Measurements from ENCODE around the gene MXRA7.
"Not testable (repeated sequence)": the region's sequence is repeated elsewhere in the genome, so short reads cannot be mapped to it uniquely, and the experiment has no call there.

MXRA7 gene

GRCh38 chr17:76726231-76726775, 15.5 kb upstream of the MXRA7 start, which contains the start of gene JMJD6:
TSS of gene JMJD6 (minus strand) at chr17:76726606. CDS start at chr17:76726475, 131 bp downstream.
- in situ Hi-C loops (cut with MboI; ENCODE audit: low sequenced_read_pairs, unreplicated experiment) = no loop called here
- peak; percentile 96 for DNase-seq (ENCODE audit: low spot score)
- TF ChIP-seq, protein P1, sequence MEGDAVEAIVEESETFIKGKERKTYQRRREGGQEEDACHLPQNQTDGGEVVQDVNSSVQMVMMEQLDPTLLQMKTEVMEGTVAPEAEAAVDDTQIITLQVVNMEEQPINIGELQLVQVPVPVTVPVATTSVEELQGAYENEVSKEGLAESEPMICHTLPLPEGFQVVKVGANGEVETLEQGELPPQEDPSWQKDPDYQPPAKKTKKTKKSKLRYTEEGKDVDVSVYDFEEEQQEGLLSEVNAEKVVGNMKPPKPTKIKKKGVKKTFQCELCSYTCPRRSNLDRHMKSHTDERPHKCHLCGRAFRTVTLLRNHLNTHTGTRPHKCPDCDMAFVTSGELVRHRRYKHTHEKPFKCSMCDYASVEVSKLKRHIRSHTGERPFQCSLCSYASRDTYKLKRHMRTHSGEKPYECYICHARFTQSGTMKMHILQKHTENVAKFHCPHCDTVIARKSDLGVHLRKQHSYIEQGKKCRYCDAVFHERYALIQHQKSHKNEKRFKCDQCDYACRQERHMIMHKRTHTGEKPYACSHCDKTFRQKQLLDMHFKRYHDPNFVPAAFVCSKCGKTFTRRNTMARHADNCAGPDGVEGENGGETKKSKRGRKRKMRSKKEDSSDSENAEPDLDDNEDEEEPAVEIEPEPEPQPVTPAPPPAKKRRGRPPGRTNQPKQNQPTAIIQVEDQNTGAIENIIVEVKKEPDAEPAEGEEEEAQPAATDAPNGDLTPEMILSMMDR (IDR thresholded peaks at IDR 0.05; ENCODE audit: borderline replicate concordance, control extremely low read depth, extremely low read depth, insufficient read depth, missing control alignments) = no peak

DNA sequence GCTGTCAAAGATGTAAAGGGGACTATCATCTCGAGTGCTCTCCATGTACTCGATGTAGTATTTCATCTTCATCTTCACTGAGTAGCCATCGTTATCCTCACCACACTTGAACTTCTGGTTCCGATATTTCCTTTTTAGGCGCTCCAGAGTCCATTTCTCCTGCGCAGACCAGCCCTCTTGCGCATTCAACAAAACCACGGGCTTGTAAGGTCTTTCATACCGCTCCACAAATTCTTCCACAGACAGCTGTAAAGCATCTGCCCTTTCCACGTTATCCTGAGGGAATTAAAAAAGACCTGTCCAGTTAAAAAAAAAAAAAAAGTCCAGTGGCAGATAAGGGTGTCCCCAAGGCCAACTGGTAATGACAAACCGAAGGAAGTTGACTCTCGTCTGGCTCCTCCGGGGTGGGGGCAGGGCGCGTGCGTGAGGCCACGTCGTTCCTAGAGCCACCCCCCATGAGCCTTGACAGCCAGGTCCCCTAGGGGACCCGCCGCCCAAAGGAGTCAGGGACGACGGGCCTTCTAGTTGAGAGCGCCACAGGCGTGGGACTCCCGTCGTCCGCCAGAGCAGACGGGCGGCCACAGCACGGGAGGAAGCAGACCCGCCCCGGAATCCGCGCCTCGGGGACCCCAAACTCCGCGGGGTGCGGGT, 14.9 kb upstream of the MXRA7 start:
- in situ Hi-C loops (cut with MboI; ENCODE audit: low sequenced_read_pairs, unreplicated experiment) = no loop called here
- DNase-seq (ENCODE audit: low spot score) = peak; percentile 77
- TF ChIP-seq, protein P1 (IDR thresholded peaks at IDR 0.05; ENCODE audit: borderline replicate concordance, control extremely low read depth, extremely low read depth, insufficient read depth, missing control alignments) = no peak

DNA sequence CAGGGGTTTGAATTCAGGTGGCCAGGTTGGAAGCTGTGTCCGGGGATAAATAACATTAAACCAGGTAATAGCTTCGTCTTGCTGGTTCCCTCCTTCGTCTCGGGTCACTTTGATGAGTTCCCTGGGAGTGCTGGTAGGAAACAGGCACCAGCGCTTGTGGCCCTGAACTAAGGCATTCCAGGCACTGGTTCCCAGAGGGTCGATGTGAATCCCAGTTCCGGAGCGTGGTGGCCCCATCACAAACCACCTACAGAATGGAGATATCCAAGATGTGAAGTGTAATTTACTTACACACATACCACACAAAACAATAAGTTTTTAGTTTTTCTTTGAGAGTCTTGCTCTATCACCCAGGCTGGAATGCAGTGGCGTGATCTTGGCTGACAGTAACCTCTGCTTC, 13.0 kb upstream of the MXRA7 start:
- TF ChIP-seq, protein P1 (IDR thresholded peaks at IDR 0.05; ENCODE audit: borderline replicate concordance, control extremely low read depth, extremely low read depth, insufficient read depth, missing control alignments) = no peak
- DNase-seq (ENCODE audit: low spot score) = no peak
- in situ Hi-C loops (cut with MboI; ENCODE audit: low sequenced_read_pairs, unreplicated experiment) = no loop called here

DNA sequence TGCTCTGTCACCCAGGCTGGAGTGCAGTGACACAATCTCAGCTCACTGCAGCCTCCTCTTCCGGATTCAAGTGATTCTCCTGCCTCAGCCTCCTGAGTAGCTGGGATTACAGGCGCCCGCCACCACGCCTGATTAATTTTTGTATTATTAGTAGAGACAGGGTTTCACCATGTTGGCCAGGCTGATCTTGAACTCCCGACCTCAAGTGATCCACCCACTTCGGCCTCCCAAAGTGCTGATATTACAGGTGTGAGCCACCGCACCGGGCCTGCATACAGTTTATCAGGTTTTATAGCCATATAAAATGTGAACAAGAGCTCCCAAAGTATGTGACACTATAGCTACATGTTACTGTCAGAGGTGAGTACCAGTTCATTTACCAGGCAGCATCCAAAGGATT, 12.2 kb upstream of the MXRA7 start:
- DNase-seq (ENCODE audit: low spot score); in situ Hi-C loops (cut with MboI; ENCODE audit: low sequenced_read_pairs, unreplicated experiment): not testable (repeated sequence)

GRCh38 chr17:76722279-76722678, 11.5 kb upstream of the MXRA7 start:
- in situ Hi-C loops (cut with MboI; ENCODE audit: low sequenced_read_pairs, unreplicated experiment) = no loop called here
- no peak for DNase-seq (ENCODE audit: low spot score)
- TF ChIP-seq, protein P1 (IDR thresholded peaks at IDR 0.05; ENCODE audit: borderline replicate concordance, control extremely low read depth, extremely low read depth, insufficient read depth, missing control alignments) = no peak

- in situ Hi-C loops (cut with MboI; ENCODE audit: low sequenced_read_pairs, unreplicated experiment) = no loop called here
- DNase-seq (ENCODE audit: low spot score) = no peak
- TF ChIP-seq, protein P1 (IDR thresholded peaks at IDR 0.05; ENCODE audit: borderline replicate concordance, control extremely low read depth, extremely low read depth, insufficient read depth, missing control alignments) = no peak
Observed at GRCh38 chr17:76721463-76721862, 10.7 kb upstream of the MXRA7 start.

DNA sequence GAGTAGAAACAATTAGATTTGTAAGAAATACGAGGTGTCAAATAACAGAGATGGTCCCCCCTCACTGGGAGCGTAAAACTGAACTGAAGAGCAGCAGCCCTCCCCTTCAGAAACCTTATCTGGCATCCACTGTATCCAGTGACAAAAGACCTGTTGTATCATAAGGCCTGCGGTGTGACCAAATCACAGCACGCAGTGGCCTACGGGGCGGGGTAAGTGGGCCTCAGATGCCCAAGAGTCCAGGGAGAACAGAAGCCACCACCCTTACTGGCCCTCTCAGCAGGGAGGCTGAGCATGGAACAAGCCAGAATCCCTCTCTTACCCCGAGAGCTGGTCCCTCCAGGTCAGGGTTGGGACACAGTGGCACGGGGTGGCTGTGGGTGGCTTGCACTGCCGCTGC, 10.2 kb upstream of the MXRA7 start:
- DNase-seq (ENCODE audit: low spot score) = no peak
- in situ Hi-C loops (cut with MboI; ENCODE audit: low sequenced_read_pairs, unreplicated experiment) = no loop called here
- TF ChIP-seq, protein P1 (IDR thresholded peaks at IDR 0.05; ENCODE audit: borderline replicate concordance, control extremely low read depth, extremely low read depth, insufficient read depth, missing control alignments) = no peak

All from GM13976 (cell line).